GM18520 (cell line): ENCODE measurements around the gene NCKAP5.

Experiments
- ATAC-seq: cut with Tn5 transposase; IDR thresholded peaks from one replicate; pipeline ENCODE4 v1.9.1; 2021; ENCODE audit not compliant: unreplicated experiment

The NCKAP5 gene

GRCh38 chr2:132654968-132655367, 913.3 kb downstream of the NCKAP5 start:
- ATAC-seq = no peak

- no peak for ATAC-seq
These were observed 913.9 kb downstream of the NCKAP5 start for GRCh38 chr2:132654335-132654734.

GRCh38 chr2:132652474-132652873, 915.8 kb downstream of the NCKAP5 start:
- no peak for ATAC-seq

GRCh38 chr2:132651115-132652045, 916.9 kb downstream of the NCKAP5 start:
- ATAC-seq = no peak

GRCh38 chr2:132646540-132647108, 921.6 kb downstream of the NCKAP5 start:
- ATAC-seq = no peak

- ATAC-seq = no peak
These were observed 922.3 kb downstream of the NCKAP5 start for GRCh38 chr2:132645722-132646539.

GRCh38 chr2:132645176-132645575, 923.1 kb downstream of the NCKAP5 start:
- no peak for ATAC-seq

- ATAC-seq = no peak
These were observed 925.8 kb downstream of the NCKAP5 start for GRCh38 chr2:132642415-132642814.

- ATAC-seq = no peak
These were observed 926.4 kb downstream of the NCKAP5 start for GRCh38 chr2:132641819-132642218.

- no peak for ATAC-seq
These were observed 928.1 kb downstream of the NCKAP5 start for GRCh38 chr2:132640116-132640515.

GRCh38 chr2:132638313-132639040, 929.8 kb downstream of the NCKAP5 start:
- ATAC-seq = no peak

GRCh38 chr2:132636346-132636745, 931.9 kb downstream of the NCKAP5 start:
- no peak for ATAC-seq

- no peak for ATAC-seq
These were observed 934.6 kb downstream of the NCKAP5 start for GRCh38 chr2:132633635-132634034.

- ATAC-seq = no peak
These were observed 936.1 kb downstream of the NCKAP5 start for GRCh38 chr2:132632000-132632649.

GRCh38 chr2:132627536-132627935, 940.7 kb downstream of the NCKAP5 start:
- ATAC-seq = no peak

- no peak for ATAC-seq
These were observed 945.0 kb downstream of the NCKAP5 start for GRCh38 chr2:132623096-132623839.
